ENCODE results near the gene PCGF3. TPM values are rescaled to one million over a fixed set of nuclear protein-coding genes. Genes with fewer than 3 reads are reported as not detected.

The PCGF3 gene
- total and polyA plus RNA-seq, 9 of the 15 experiments (the other 6 are each of a cell fraction or from before 2014, with no cell fraction given), result 2.6 to 46.1 (median 20.3) TPM

GRCh38 chr4:726235-726787, 20.7 kb downstream of the PCGF3 start (continued):
- TF ChIP-seq NFIX (CRISPR knock-in tag; IDR thresholded peaks at IDR 0.05; ENCODE audit: low read depth) (no peak), ARID3B (CRISPR knock-in tag; IDR thresholded peaks at IDR 0.05; ENCODE audit: borderline replicate concordance) (no peak), SRSF3 (IDR thresholded peaks at IDR 0.05; ENCODE audit: insufficient read depth, low read length) (no peak), KAT7 (CRISPR knock-in tag; IDR thresholded peaks at IDR 0.05; ENCODE audit: borderline replicate concordance) (no peak), KAT8 (IDR thresholded peaks at IDR 0.05; ENCODE audit: low read depth) (no peak), ZNF639 (CRISPR knock-in tag; conservative IDR thresholded peaks at IDR 0.05 in 1 of 2, IDR thresholded peaks at IDR 0.05 in 1 of 2) (peak in 1 of 2 experiments; percentile 72; a peak in 1 of 4 replicates), MLX (CRISPR knock-in tag; conservative IDR thresholded peaks at IDR 0.05) (no peak), BRCA1 (IDR thresholded peaks at IDR 0.05) (no peak), BRCA1 (CRISPR knock-in tag; IDR thresholded peaks at IDR 0.05) (no peak), ZBTB17 (CRISPR knock-in tag; IDR thresholded peaks at IDR 0.05) (no peak), MEIS2 (IDR thresholded peaks at IDR 0.05; ENCODE audit: partially characterized antibody) (peak; percentile 95), ETV5 (CRISPR knock-in tag; IDR thresholded peaks at IDR 0.05; ENCODE audit: low read depth) (no peak), ZFX (CRISPR knock-in tag; IDR thresholded peaks at IDR 0.05) (peak; percentile 36; the same call in 1 of the 2 replicates), ID3 (CRISPR knock-in tag; IDR thresholded peaks at IDR 0.05) (no peak), ID3 (tag; IDR thresholded peaks at IDR 0.05) (no peak), SMARCA4 (IDR thresholded peaks at IDR 0.05) (0 out of 2 replicates have a peak, but pooled peaks have one; percentile 38), MAZ (CRISPR knock-in tag; conservative IDR thresholded peaks at IDR 0.05 in 1 of 2, IDR thresholded peaks at IDR 0.05 in 1 of 2) (no peak; a peak in 1 of 4 replicates), ZNF146 (CRISPR knock-in tag; IDR thresholded peaks at IDR 0.05; ENCODE audit: unreplicated experiment) (no peak), CREM (IDR thresholded peaks at IDR 0.05; ENCODE audit: low read depth) (peak; percentile 34; the same call in 1 of the 2 replicates), ZNF121 (CRISPR knock-in tag; conservative IDR thresholded peaks at IDR 0.05) (no peak), PHF8 (IDR thresholded peaks at IDR 0.05; ENCODE audit: borderline replicate concordance, low read length) (peak; percentile 21; the same call in 1 of the 2 replicates), MEF2D (tag; conservative IDR thresholded peaks at IDR 0.05; ENCODE audit: low read depth) (no peak), ZFP91 (CRISPR knock-in tag; IDR thresholded peaks at IDR 0.05) (no peak), BMI1 (IDR thresholded peaks at IDR 0.05; ENCODE audit: low read length) (no peak)

Data from K562 (cell line).